ENCODE measurements around the gene TRIM66. TPM values are rescaled to one million over a fixed set of nuclear protein-coding genes. Genes with fewer than 3 reads are reported as not detected.

TRIM66 gene
- total RNA-seq, 2 donors from 2014 or later, result 10.2 to 18.1 TPM

DNA sequence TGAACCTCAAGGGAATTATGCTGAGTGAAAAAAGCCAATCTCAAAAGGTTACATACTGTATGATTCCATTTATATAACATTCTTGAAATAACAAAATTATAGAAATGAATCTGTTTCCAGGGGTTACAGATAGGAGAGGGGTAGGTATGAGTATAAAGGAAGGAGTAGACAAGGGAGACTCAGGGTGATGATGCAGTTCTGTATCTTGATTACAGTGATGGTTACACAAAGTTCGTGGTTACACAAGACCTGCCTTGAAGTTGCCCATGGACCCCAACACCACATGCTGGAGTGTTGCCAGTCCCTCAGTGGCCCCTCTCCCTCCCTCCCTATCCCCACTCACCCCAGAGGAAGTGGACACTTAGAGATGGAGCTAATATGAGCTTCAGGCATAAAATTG, 108.7 kb downstream of the TRIM66 start:
- TF ChIP-seq, protein P1, sequence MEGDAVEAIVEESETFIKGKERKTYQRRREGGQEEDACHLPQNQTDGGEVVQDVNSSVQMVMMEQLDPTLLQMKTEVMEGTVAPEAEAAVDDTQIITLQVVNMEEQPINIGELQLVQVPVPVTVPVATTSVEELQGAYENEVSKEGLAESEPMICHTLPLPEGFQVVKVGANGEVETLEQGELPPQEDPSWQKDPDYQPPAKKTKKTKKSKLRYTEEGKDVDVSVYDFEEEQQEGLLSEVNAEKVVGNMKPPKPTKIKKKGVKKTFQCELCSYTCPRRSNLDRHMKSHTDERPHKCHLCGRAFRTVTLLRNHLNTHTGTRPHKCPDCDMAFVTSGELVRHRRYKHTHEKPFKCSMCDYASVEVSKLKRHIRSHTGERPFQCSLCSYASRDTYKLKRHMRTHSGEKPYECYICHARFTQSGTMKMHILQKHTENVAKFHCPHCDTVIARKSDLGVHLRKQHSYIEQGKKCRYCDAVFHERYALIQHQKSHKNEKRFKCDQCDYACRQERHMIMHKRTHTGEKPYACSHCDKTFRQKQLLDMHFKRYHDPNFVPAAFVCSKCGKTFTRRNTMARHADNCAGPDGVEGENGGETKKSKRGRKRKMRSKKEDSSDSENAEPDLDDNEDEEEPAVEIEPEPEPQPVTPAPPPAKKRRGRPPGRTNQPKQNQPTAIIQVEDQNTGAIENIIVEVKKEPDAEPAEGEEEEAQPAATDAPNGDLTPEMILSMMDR (IDR thresholded peaks at IDR 0.05), result no peak
- Histone ChIP-seq H3K4me1 (ENCODE audit: control insufficient read depth in 1 of 2, low read depth in 2 of 2) (no peaks in the 10 kb centered on the region), H3K27me3 (replicated peaks; ENCODE audit: insufficient read depth) (no peaks in the 10 kb centered on the region), H3K4me3 (no peak overlapping the region), H3K27ac (no peak overlapping the region), H3K9me3 (no peaks in the 10 kb centered on the region), H3K36me3 (no peaks in the 10 kb centered on the region)
- no peak for ATAC-seq (ENCODE audit: insufficient number of reproducible peaks, low FRiP score, low read depth)
- no peak for DNase-seq (ENCODE audit: low spot score)

DNA sequence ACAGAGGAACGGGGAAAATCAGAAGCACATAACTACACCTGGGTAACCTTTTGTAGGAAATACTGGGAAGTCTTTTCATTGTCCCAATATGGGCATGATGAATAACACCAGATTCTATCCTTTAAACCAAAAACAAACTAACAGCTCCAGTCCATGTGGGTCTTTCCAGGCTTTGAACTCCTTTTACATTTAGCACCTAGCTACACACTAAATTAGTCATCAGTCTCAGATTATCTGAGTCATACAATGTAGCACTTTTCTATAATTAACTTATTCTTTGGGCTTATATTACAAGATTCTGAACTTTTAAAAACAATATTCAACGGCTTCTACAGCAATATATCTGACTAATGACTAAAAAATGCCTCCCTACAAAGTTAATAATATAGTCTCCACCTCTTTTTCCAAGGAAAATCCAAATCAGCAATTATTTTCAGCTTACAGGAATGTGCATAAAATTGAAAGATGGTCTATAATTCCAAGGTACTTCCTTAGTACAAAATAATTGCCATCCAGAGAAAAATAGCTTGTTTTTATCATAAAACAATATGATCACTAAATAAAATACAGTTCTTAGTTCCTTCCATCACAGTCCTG, 114.8 kb downstream of the TRIM66 start:
- DNase-seq (ENCODE audit: low spot score) (no peak), ATAC-seq (ENCODE audit: insufficient number of reproducible peaks, low FRiP score, low read depth) (no peak)
- no peaks in the 10 kb centered on the region for H3K9me3 ChIP-seq
- H3K4me1 ChIP-seq (ENCODE audit: control insufficient read depth in 1 of 2, low read depth in 2 of 2), result no peaks in the 10 kb centered on the region
- H3K4me3 ChIP-seq, result no peak overlapping the region
- no peak overlapping the region for H3K27ac ChIP-seq
- TF ChIP-seq, protein P1 (IDR thresholded peaks at IDR 0.05), result no peak
- H3K27me3 ChIP-seq (replicated peaks; ENCODE audit: insufficient read depth), result no peaks in the 10 kb centered on the region
- H3K36me3 ChIP-seq, result no peaks in the 10 kb centered on the region

DNA sequence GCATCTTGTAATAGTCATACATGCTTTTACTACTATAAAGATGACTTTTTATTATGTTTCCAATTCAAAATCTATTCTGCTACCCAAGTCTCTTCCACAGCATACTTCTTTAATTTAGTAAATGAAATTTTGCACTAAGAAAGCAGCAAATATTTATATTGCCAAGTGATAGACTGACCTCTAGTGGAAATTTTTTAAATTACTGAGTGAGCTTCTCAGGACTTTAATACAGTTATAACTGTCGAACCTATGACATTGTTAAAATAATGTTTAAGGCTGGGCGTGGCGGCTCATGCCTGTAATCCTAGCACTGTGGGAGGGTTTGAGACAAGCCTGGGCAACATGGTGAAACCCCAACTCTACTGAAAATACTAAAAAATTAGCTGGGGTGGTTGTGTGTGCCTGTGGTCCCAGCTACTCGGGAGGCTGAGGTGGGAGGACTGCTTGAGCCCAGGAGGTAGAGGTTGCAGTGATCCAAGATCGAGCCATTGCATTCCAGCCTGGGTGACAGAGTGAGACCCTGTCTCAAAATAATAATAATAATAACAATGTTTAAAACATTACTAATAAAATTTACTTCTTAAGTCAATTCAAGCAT, 115.8 kb downstream of the TRIM66 start:
- Histone ChIP-seq H3K4me3 (no peak overlapping the region), H3K36me3 (no peaks in the 10 kb centered on the region), H3K9me3 (no peaks in the 10 kb centered on the region), H3K27me3 (replicated peaks; ENCODE audit: insufficient read depth) (no peaks in the 10 kb centered on the region), H3K27ac (no peak overlapping the region), H3K4me1 (ENCODE audit: control insufficient read depth in 1 of 2, low read depth in 2 of 2) (no peaks in the 10 kb centered on the region)
- ATAC-seq (ENCODE audit: insufficient number of reproducible peaks, low FRiP score, low read depth), result no peak
- no peak for DNase-seq (ENCODE audit: low spot score)
- TF ChIP-seq, protein P1 (IDR thresholded peaks at IDR 0.05), result peak; percentile 69

- Histone ChIP-seq H3K27ac (no peak overlapping the region), H3K4me1 (ENCODE audit: control insufficient read depth in 1 of 2, low read depth in 2 of 2) (no peaks in the 10 kb centered on the region), H3K9me3 (peaks cover 7% of the 10 kb centered on the region), H3K36me3 (no peaks in the 10 kb centered on the region), H3K27me3 (replicated peaks; ENCODE audit: insufficient read depth) (no peaks in the 10 kb centered on the region), H3K4me3 (no peak overlapping the region)
- no peak for ATAC-seq (ENCODE audit: insufficient number of reproducible peaks, low FRiP score, low read depth)
- TF ChIP-seq, protein P1 (IDR thresholded peaks at IDR 0.05), result no peak
- DNase-seq (ENCODE audit: low spot score), result no peak
These were observed 117.9 kb downstream of the TRIM66 start for GRCh38 chr11:8564526-8564925.

Other genes with a start within 250 kb of the TRIM66 start
- gene STK33, start 88.4 kb downstream of the TRIM66 start, total RNA-seq, result 1 to 10 TPM in 1 of 2 donors, not detected in 1; 1.3 TPM
- gene RPL27A, start 127 bp upstream of the TRIM66 start, total RNA-seq, result 100 to 1,000 TPM; 537 to 617 TPM
- 10 to 100 TPM; 28.8 to 58.7 TPM for gene AKIP1, start 228.5 kb upstream of the TRIM66 start, total RNA-seq

Measured in thoracic aorta (tissue), 2 donors.